Stimulated activated CD8-positive, alpha-beta memory T cell treated with anti-CD3 and anti-CD28 coated beads, Interleukin-15, amount 100 ng/mL, for 24 hours (primary cell): ENCODE data around the gene CARS2.
"Not testable (repeated sequence)": the region's sequence is repeated elsewhere in the genome, so short reads cannot be mapped to it uniquely, and the experiment has no call there.

ENCODE experiments used
- DNase-seq: peaks from one replicate; pipeline ENCODE4 v3.0.0-alpha.2; 2020; ENCODE audit warnings: low read depth

Gene CARS2

GRCh38 chr13:110682746-110683145 lies 23.2 kb downstream of the CARS2 start:
- DNase-seq = no peak

DNA sequence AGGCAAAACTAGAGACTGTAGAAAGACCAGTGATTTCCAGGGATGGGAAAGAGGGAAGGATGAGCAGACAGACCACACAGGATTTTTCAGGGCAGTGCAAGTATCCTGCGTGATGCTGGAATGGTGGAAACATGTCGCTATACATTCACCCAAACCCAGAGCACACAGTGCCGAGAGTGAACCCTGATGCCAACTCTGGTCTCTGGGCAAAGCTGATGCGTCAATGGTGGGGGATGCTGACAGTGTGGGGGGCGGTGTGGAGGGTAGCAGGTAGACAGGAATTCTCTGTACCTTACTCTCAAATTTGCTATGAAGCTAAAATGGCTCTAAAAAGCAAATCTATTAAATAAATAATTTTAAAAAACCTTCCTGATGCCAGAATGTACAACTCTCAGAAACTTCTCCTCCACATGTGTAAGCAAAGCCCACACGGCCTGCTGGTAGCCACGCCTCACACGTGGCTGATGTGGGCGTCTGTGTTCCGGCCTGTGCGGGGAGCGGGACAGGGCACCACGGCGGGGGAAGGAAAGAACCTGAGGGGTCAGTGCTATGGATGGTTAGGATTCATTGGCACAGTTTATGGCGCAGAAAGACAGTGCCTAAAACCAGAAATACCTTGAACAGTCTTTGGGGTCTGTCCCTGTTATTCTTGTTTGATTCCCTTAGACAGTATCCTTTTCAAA lies 23.9 kb downstream of the CARS2 start:
- no peak for DNase-seq

DNA sequence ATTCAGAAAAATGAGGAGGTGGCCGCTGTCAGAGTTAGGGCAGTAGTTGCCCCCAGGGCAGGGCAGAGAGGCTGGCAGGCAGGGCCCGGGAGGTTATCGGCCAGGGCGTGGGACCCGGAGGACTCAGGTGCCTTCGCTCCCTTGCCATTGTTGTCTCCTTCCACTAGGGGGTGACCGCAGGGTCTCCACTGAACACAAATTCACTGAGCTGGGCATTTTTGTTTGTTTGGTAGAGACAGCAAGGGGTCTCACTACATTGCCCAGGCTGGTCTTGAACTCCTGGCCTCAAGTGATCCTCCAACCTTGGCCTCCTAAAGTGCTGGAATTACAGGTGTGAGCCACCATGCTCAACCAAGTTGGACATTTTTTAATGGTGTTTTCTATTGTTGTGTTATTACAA lies 25.1 kb downstream of the CARS2 start:
- DNase-seq = no peak

GRCh38 chr13:110677731-110678545 lies 28.0 kb downstream of the CARS2 start:
- DNase-seq = no peak

- DNase-seq = no peak
These were observed 29.0 kb downstream of the CARS2 start for GRCh38 chr13:110676595-110677587.

DNA sequence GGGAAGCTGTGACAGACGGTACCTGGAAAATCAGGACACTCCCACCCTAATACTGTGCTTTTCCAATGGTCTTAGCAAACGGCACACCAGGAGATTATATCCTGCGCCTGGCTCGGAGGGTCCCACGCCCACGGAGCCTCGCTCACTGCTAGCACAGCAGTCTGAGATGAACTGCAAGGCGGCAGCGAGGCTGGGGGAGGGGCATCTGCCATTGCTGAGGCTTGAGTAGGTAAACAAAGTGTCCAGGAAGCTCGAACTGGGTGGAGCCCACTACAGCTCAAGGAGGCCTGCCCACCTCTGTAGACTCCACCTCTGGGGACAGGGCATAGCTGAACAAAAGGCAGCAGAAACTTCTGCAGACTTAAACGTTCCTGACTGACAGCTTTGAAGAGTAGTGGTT lies 36.1 kb downstream of the CARS2 start:
- not testable (repeated sequence) for DNase-seq

GRCh38 chr13:110669036-110669435 lies 36.9 kb downstream of the CARS2 start:
- no peak for DNase-seq

DNA sequence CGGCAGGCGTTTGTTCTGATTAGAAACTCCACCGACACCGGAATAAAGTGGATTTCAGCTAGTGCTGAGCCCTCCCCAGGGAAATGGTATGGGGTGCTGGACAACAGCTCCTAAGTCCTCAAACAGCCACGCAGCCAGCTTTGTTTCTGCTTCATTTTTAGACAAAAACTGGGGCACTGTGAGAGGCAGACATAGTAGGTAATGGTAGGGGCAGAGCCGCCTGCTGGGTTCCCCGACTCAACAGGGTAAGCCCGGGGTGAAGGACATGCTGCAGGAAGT lies 39.7 kb downstream of the CARS2 start:
- DNase-seq = no peak

- DNase-seq = no peak
These were observed 40.2 kb downstream of the CARS2 start for GRCh38 chr13:110665491-110666254.

DNA sequence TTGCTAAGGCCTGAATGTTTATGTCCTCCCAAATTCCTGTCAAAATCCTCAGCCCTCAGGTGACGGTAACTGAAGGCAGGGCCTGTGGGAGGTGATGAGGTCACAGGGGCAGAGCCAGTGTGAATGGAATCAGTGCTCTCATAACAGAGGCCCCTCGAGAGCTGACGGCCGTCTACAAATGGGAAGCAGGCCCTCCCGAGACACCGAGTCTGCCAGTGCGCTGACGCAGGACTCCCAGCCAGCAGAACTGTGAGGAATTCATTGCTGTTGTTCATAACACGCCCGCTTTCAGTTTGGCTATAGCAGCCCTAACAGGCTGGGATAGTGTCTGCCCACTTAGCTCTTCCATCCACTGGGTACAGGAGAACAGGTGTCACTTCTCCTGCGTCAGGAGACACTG lies 41.2 kb downstream of the CARS2 start:
- no peak for DNase-seq

DNA sequence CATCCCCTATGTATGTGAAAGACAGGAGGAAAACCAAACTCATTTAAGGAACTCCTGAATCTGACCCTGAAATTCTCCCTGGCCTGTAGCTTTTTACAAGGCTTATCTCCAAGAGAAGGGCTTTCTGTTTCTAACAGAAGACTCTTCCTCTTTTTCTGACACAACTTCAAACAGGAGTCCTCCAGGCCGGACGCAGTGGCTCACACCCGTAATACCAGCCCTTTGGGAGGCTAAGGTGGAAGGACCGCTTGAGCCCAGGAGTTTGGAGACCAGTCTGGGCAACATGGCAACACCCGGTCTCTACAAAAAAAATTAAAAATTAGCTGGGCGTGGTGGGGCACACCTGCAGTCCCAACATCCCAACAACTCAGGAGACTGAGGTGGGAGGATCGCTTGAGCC lies 41.9 kb downstream of the CARS2 start:
- DNase-seq = no peak

DNA sequence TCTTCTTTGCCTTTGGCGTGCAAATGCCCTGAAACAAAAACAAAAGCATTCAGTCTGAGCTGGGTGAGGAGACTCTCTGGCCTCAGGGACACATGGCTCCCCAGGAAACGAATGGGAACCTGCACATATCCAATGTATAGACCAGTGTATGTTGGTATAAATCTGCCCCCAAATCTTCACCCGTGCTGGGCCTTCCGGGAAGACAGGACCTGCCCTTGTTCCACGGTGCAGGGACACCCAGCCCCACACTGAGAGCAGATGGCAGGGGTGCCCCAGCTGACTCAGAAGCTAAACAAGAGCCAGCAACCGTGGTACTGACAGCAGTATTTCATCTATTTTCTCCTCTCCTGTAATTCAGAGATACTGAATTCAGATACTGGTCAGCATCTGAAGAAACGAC lies 42.4 kb downstream of the CARS2 start:
- DNase-seq = no peak

- no peak for DNase-seq
These were observed 43.0 kb downstream of the CARS2 start for GRCh38 chr13:110662777-110663443.

DNA sequence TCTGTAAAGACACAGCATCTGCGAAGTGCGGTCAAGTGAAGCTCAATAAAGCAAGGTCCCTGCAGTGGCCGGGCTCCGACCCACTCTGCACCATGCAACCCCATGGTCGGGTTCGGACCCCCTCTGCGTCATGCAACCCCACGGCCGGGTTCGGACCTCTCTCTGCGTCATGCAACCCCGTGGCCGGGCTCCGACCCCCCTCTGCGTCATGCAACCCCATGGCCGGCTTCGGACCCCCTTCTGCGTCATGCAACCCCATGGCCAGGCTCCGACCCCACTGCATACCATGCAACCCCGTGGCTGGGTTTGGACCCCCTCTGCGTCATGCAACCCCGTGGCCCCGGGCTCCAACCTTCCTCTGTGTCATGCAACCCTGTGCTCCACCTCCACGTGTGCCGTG lies 43.8 kb downstream of the CARS2 start:
- no peak for DNase-seq

- no peak for DNase-seq
These were observed 44.7 kb downstream of the CARS2 start for GRCh38 chr13:110661256-110661655.

- DNase-seq = not testable (repeated sequence)
These were observed 47.6 kb downstream of the CARS2 start for GRCh38 chr13:110658218-110658911.

DNA sequence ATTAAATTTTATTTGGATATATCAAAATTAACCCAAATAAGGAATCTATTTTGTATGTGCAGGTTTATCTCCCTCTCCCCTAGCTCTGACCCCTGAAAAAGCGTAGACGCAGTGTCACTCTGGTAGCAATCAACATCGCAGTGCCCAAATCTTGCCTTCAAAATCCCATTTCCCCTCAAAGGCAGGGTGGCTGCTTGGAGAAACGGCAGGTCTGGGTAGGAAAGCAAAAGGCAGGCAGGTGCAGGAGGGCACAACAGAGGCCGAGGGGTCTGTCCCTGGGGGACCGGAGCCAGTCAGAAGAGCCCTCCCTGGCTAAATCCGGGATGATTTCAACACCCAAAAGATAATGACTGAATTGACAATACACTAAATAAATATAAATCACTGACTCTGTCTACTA lies 48.7 kb downstream of the CARS2 start:
- no peak for DNase-seq

DNA sequence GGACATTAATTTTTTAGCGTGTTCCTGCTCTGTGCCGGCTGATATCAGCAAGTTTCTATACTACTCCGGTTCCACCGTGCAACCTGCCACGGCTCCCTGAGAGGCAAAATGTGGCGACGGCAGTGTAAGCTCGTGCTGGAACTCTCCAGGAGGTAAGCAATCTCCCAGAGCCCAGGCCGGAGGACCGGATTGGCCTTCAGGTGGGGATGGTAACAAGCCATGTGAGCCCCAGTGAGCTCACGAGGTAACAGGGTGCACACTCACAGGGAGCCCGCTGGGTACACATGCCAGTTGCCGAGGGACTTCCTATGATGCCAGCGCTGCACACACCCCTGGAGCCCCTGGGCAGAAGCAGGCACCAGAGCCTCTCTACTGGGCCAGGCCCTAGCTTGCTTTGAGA lies 52.1 kb downstream of the CARS2 start:
- DNase-seq = no peak

- DNase-seq = no peak
These were observed 52.6 kb downstream of the CARS2 start for GRCh38 chr13:110653271-110653670.

GRCh38 chr13:110652764-110653163 lies 53.2 kb downstream of the CARS2 start:
- DNase-seq = no peak

DNA sequence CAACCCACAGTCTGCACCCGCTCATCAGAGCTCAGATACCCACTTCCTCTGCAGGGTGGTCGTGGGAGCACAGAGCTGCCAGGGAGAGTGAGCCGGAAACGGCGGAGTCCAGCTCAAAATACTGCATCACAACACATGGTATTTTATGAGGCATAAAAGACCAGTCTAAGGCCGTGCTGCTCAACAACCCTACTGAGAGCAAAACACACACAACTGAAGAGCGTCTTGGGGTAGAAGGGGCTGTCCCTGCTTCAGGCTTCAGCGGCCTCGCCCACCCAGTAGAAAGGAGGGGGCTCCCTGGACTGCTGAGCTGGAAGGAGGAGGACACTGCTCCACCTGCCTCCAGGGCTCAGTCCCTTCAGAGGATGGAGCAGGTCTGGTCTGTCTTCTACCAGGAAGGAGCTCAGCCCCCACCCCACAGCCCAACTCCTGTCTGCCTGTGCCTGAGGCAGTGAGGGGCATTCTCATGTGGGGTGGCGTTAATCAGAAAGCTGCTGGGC lies 53.6 kb downstream of the CARS2 start:
- no peak for DNase-seq
